Activated CD4-positive, CD25-positive, alpha-beta regulatory T cell treated with anti-CD3 and anti-CD28 coated beads, Interleukin-2, amount 50 U/mL, for 72 hours (primary cell): ENCODE measurements around the gene MPZL1.
A peak's percentile ranks its signal among the peaks of the same experiment; 100 is the strongest.

Experiments
- DNase-seq: peaks from one replicate; pipeline ENCODE4 v3.0.0; 2021

MPZL1 gene

GRCh38 chr1:167695756-167696561 is 25.8 kb upstream of the MPZL1 start:
- DNase-seq, result no peak

GRCh38 chr1:167697667-167698141 is 24.1 kb upstream of the MPZL1 start:
- no peak for DNase-seq

GRCh38 chr1:167698313-167698712 is 23.5 kb upstream of the MPZL1 start:
- no peak for DNase-seq

DNA sequence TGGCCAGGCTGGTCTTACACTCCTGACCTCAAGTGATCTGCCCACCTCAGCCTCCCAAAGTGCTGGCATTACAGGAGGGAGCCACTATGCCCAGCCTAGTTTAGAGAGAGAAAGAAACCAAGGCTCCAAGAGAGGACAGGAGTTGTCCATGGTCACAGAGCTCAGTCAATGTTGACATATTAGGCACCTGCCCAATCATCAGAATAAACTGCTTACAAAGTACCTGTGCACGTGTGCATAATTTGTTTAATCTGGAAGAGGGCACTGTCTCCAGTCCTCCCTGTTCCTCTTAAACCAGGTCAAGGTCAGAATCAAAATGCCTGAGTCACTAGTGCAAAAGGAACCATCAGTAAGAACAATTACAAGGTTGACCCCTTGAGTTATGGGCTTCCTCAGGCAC is 20.3 kb upstream of the MPZL1 start:
- no peak for DNase-seq

DNA sequence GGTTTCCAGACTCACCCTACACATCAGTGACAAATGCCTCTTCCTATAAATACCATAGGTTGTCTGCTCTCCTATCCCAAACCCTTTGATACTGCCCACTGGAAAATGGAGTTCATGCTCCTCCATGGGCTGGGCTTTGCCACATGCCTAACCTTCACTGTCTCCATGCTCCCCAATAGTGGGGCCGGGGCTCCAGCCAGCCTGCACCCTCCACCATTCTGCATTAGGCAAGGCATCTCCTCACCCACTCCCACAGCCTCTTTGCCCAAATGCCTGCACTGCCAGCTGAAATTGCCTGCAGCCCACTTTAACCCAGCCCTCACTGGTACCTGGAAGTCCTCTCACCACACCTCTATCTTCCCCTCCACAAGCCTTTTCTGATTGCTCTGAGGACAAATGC is 18.2 kb upstream of the MPZL1 start:
- DNase-seq, result no peak

DNA sequence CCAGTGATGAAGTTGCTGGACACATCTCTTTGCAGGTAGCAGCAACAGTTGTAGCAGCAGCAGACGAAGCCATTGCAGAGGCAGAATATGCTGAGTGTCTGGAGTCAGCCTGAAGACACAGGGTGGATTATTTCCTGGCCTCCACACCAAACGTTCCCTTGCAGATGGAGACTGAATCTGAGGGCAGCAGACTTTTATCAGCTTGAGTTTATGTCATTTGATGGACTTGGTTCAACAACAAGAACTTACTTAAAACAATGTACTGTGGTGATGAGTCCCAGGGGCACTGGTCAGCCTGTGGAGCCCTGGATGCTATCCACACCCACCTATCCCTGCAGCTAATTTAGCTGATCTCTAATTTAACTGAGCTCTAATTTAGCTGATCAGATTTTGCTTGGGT is 17.1 kb upstream of the MPZL1 start:
- no peak for DNase-seq

GRCh38 chr1:167705250-167705649 is 16.5 kb upstream of the MPZL1 start:
- no peak for DNase-seq

DNA sequence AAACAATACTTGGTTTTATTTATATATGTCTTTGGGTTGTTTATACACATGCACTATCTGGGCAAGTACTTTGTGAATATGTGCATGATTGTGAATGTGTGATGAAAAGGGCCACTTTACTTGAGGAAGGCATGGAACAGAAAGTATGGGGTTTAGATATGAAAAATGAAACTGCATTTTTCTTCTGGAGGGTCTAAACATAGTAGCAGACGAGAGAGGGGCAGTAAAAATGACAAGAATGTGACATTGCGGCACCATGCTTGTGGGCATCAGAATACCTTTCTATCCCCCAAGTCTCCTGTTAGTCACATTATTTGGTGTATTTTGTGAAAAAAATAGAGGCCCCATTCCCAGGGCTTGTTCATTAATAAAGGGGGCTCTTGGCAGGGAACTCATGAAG is 15.4 kb upstream of the MPZL1 start:
- DNase-seq, result no peak

DNA sequence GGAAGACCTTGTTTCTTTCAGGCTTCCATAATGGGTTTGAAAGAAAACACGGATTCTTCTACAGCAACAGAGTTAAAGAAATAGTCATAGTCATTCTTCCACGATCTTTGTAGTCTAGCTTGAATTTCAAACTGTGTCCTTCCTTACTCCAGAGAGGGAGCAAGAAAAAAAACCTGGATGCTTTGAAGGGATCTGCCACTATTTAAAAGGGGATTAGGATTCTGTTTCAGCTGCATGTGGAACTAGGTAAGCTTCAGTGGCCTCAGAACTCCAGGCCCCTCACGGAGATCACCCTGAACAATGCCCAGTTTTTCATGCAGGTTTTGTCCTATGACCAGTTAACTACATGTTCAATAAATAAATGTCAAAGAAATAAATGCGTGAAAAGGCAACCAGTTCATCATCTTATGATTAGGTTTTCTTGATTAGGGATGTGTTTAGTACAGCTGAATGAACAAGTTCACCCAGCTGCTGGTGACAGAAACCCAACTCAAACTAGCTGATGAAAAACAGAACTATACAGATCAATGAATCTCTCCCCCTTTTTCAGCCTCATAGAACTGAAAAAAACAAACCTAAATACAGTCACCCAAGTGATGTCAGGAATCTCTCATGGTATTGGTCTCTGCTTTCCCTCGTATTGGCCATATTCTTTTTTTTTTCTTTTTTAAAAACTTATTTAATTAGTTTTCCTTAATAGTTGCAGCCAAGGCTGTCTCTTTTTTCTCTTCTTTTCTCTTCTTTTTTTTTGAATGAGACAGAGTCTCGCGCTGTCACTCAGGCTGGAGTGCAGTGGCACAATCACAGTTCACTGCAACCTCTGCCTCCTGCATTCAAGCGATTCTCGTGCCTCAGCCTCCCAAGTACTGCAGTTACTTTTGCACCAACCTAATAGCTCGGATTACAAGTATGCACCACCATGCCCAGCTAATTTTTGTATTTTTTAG is 14.6 kb upstream of the MPZL1 start:
- no peak for DNase-seq

- DNase-seq, result no peak
These were observed 13.8 kb upstream of the MPZL1 start for GRCh38 chr1:167707942-167708341.

- DNase-seq, result no peak
These were observed 12.8 kb upstream of the MPZL1 start for GRCh38 chr1:167708940-167709389.

- DNase-seq, result no peak
These were observed 10.9 kb upstream of the MPZL1 start for GRCh38 chr1:167710836-167711235.

GRCh38 chr1:167711797-167712196 is 10.0 kb upstream of the MPZL1 start:
- DNase-seq, result no peak

DNA sequence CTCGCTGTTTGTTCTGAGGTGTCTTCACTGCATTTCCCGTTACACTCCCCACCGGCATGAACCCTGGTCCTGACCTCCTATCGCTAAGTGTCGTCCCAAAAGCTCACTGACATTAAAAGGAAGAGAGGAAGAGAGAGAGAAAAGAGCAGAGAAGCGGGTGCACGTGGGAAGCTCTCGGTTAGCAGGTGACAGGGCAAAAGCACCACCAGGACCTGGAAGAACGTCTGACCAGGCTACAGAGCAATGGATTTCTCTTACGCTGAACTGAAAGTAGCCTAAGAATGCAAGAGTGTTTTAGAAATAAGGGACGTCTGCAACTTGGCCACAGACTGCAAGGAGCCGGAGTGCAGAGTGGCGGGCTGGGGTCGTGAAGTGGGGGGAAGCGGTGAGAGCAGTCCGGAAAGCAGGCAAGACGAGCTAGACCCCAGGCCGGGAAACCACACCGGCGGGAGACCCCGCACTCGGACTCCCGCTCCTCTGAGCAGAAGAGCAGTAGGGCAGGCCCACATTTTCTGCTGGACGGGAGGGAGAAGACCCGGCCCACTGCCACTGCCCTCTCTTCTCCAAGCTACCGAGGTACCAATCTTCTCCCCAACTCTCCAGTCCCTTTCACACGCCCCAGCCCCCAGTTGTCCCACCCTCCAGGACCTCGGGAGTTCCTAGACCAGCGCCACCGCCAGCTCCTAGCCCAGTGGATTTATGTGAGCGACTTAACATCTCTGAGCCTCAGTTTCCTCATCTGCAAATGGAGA is 8.3 kb upstream of the MPZL1 start:
- DNase-seq, result peak; percentile 51

DNA sequence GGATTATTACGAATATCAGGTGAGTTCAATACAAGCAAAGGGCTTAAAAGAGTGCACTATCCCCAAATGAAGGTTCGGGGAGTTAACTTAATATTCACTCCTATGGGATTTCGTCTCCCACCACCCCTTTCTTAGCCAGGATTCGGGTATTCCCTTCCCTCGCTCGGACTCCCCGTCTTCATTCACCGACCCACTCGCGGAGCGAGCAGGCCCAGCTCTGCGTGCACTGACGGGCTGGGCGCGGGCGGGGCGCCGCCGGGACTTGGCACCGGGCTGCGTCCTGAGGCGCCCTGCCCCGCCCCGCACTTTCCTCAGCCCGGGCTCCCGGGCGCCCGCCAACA is 7.7 kb upstream of the MPZL1 start:
- no peak for DNase-seq

GRCh38 chr1:167714439-167715156 is 7.2 kb upstream of the MPZL1 start:
- peak; percentile 95 for DNase-seq

GRCh38 chr1:167715157-167715999 is 6.4 kb upstream of the MPZL1 start:
- DNase-seq, result peak; percentile 86

GRCh38 chr1:167716000-167716271 is 5.8 kb upstream of the MPZL1 start:
- DNase-seq, result no peak

GRCh38 chr1:167717351-167717750 is 4.4 kb upstream of the MPZL1 start:
- DNase-seq, result no peak

- DNase-seq, result no peak
These were observed 2.7 kb upstream of the MPZL1 start for GRCh38 chr1:167718914-167719691.
